HT1080 (cell line): ENCODE data around the gene DCDC2C. TPM values are rescaled to one million over a fixed set of nuclear protein-coding genes. Genes with fewer than 3 reads are reported as not detected.

ENCODE experiments used
- DNase-seq: peaks from one replicate; pipeline ENCODE4 v3.0.0-alpha.2; 2015; ENCODE audit warnings: low read depth
- total RNA-seq: library from RNA; depleted of rRNA; stranded (reverse); fragments of >200 nt; shearing (Covaris generic); gene quantifications from 2 replicates; pipeline ENCODE4 v1.2.3, GENCODE V29; 2014

The DCDC2C gene
- total RNA-seq, 1 experiment from 2014 or later: 1.1 TPM

DNA sequence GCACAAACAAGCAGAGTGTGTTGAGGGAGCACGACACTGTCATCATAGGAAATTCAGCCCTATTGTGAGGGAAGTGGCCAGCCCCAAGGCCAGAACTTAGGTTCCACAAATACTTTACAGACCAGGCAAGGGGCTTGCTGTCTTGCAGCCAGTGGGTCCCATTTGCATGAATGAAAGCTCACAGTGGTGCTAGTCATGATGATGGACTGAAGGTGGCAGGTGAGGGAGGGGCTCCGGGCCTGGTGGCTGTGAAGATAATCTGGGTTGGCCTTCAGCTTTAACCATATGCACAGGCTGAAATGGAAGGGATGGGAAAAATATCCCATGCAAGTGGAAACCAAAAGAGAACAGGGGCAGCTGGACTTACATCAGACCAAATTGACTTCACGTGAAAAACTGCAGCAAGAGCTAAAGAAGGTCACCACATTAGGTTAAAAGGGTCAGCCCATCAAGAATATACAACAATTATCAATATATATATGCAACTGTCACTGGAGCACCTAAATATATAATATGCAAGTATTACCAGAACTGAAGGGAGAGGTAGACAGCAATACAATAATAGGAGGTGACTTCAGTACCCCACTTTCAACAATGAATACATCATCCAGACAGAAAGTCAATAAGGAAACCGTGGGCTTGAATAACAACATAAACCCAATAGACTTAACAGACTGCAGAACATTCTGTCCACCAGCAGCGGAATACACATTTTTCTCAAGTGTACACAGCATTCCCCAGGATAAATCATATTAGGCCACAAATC, 39.6 kb downstream of the DCDC2C start:
- DNase-seq: no peak

DNA sequence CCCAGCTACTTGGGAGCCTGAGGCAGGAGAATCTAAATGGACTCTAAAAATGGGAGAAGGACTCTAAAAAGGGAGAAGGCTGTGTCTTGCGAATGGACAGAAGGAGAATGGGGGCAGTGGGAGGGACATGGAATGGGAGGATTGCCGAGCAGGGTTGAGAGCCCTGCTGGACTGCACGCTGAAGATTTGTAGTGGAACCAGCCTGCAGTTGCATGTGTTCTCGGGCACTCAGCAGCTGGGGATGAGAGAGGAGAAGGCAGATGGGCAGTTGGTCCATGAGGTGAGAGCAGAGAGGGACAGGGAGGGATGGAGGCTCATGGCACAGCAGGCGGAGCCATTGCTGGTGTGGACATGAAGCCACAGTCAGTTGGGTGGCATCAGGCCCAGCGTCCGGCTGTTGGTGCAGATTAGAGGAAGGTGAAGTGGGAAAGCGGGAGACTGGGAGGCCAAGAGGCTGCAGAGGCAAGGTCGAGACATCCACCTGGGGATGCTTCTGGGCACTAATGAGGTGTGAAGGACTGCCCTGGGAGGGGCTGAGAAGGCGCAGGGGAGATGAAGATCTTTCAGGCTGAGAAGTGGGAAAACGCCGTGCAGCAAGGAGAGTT, 40.7 kb downstream of the DCDC2C start:
- no peak for DNase-seq

DNA sequence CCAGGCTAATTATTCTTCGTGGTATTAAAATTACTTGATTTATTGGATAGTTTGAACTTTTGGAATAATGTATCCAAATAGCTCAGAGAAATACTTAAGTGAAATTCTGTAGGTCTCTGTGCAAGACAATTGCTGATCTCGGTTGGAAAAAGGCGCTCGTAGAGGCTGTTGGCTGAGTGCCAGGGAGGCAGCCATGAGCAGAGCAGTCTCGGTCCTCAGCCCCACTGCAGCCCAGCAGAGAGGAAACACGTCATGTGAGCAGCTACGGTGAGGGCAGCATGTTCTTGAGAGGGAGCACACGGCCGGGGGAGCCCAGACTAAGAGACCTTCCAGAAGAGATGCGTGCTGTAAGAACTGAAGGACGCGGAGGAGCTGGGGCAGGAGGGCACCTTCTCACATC, 42.5 kb downstream of the DCDC2C start:
- DNase-seq: no peak

DNA sequence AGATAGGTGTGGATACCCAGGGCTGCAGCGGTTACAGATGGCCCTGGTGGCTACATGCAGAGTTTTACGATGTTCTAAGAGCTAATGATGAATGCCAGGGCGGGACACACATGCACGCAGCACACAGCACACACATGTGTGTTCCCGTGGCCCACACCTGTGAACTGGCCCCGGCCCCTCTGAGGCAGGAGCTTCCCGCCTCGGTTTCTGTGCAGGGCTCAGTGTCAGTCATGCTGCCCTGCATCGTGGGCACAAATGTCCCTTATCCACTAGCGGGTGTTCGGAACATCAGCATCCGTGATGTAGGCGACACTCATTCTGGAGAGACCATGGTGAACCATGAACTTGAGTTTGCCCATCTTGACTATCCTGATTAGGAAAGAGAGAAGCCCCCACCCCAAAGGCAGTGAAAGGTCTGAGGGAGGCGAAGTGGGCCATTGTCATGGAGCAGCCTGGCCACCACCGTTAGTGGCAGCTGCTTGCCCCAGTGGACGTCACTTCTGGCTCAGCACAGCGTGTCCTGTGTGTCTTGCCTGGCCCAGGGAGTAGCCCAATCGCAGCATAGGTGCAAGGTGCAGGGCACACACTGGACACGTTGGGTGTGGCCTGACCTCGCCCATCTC, 43.8 kb downstream of the DCDC2C start:
- DNase-seq: no peak

DNA sequence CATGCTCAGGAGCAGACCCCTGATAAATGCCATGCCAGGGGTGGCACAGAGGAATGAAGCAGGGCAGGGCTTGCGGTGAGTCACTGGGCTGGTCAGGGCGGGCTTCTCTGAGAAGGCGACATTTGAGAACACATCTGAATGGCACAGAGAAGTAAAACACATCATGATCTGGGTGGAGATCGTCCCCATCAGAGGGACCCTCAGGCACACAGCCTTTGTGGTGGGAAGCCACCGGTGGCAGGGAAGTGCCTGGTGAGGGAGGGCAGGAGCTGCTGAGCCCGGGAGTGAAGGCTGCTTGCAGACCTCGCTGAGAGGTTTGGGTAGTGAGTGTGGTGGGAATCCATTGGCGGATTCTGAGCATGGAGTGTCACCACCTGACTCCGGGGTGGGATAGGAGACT, 44.5 kb downstream of the DCDC2C start:
- no peak for DNase-seq

DNA sequence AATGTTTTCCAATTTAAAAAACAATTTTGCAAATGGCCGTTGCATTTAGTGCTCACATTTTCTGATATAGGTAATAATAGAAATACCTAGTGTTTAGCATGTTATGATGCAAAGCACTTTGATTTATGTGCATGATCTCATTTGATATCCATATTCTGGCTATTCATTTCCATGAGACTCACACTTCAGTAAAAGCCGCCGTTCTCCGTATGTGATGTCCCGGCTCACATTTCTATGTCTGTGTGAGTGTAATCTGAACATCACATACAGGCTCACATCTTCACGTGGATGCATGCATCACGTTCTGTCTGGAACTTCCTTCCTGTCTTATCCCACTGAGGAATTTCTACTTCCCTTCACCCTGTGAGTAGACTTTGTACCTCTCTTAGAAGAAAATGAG, 45.8 kb downstream of the DCDC2C start:
- no peak for DNase-seq

DNA sequence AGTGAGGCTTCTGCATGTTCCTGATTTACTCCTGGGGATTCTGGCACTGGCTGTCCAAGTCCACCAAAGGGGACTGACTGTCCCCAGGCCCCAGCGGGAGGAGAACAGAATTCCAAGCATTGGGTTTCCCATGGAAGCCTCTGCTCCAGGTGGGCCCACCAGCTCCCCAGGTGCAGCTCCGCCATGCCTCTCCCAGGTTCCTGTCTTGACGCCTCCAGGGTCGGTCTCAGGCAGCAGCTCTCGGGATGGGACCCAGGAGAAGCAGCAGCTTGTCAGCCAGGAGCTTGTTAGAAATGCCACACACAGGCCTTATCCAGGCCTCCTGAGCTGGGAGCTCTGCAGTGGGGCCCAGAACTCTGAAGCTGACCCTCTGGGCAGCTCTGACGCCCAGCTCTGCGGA, 47.9 kb downstream of the DCDC2C start:
- no peak for DNase-seq

DNA sequence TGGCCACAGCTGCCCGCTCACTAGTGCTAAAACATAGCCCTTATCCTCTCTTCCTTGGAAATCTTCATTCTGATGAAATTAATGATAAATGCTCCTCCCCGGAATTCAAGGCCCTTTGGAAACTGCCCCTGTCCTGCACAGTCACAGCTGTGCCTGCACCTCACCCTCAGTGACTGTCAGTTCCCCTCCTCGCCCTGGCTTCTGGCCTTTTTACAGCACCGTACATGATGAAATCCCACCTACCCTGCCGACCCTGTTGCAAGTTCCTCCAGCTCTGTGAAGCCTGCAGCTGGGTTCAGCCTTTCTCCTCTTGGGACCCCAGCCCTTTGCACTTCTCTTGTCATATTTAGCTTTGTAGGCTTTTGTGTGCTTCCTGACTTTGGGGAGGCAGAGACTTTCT, 48.4 kb downstream of the DCDC2C start:
- no peak for DNase-seq

DNA sequence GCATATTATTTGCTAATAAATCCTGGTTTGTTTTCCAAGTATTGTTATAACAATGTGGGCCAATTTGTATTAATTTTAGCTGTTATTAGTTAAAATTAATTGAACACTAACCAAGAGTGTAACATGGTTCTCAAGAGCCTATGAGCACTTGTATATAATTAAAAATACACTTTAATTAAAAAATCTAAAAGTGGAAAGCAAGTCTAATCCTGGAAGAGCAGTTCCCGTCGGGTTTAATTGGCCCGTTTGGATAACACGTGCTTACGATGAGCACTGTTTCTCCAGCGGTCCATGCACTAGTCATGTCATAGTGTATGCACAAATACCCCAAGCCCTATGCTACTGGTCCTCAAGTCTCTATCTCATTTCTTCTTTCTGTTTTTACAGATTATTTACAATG, 49.0 kb downstream of the DCDC2C start:
- DNase-seq: no peak

DNA sequence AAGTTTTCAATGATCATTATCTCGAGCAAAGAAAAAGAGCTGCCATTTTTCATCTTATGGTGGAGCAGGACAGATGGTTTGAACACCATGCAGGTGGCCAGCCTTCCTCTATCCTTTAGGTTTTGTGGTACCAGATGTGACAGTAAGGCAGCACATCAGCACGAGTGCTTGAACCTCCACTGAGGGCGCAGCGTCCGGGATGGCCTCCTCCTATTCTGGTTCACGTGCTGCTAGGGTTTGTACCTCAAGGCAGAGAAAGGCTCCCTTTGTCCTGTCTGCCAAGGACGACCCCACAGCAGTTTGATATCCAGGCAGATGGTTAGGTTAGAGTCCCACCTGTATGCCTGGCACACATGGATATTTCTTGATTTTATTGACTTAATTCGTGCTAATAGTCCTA, 50.2 kb downstream of the DCDC2C start:
- DNase-seq: no peak

DNA sequence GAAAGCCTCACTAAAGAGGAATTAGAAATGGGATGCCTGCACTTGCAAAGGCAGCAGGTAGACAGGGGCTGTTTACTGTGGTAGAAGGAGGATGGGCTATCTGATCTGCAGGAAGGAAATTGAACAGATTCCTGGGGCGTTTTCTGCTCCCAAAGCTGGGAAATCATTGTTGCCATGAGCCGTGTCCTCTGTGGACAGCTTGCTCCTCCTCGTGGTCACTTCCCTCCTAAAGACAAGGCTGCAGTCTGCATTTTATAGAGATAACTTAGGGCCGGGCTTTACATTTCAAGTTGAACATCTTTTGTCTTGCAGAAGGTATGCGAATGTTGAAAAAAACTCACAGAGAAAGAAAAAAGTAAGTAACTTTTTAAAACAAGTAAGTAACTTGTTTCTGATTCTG, 50.9 kb downstream of the DCDC2C start:
- no peak for DNase-seq

DNA sequence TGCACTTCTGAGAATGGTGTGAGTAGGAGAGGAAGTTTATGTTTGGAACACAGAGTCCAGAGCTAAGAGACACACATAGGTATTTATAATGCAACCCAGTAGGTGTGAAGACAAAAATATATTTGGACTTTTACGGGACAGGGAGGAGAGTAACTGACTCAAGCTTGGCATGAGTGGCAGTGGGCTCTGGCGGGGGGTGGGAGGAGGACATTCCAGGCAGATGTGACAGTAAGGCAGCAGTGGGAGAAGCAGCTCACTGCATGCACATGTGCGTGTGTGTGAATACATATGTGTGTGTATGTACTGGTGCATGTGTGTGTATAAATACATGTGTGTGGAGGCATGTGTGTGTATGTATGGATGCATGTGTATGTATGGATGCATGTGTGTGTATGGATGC, 51.4 kb downstream of the DCDC2C start:
- no peak for DNase-seq

DNA sequence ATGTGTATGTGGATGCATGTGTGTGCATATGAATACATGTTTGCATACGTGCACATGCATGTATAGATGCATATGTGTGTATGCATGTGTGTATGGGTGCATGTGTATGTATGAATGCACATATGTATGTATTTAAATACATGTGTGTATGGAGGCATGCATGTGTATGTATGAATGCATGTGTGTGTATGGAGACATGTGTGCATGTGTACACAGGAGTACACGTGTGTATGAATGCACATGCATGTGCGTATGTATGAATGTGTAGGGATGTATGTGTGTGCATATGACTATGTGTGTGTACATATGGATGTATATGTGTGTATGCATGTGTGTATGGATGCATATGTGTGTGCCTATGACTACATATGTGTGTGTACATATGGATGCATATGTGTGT, 51.9 kb downstream of the DCDC2C start:
- no peak for DNase-seq

DNA sequence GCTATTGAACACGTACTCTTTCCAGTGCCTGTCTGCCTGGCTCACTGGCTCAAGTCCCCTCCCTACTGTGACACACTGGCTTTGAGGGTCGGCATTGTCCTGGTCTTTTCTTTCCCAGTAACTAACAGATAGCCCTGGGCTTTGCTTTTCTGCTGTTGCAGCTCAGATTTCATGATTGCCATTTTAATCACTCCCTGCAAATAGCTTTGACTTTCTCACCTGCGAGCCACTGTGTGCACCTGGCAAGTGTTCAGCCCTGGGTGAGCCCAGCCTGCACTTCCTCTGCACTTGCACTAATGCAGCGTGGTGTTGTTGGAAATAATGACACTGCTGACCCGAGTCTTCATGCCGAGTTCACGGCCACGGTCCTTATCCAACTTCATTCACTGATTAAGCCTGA, 52.9 kb downstream of the DCDC2C start:
- no peak for DNase-seq

DNA sequence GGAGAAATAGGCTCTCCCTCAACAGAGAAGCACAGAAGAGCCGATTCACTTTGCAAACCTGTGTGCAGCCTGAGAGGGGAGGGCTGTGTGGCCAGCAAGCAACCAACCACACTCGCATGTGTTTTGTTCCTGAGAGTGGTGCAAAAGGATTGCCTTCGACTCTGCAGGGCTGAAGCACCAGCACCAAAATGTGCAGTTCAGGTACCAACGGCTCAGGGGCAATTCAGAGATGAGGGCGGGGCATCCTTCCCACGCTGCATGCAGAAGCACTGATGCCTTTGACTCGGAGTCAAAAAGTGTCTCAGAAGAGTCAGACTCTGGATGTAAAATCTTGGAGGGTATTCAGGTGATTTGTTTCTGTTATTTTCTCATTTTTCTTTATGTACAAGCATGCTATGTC, 55.5 kb downstream of the DCDC2C start:
- DNase-seq: no peak

DNA sequence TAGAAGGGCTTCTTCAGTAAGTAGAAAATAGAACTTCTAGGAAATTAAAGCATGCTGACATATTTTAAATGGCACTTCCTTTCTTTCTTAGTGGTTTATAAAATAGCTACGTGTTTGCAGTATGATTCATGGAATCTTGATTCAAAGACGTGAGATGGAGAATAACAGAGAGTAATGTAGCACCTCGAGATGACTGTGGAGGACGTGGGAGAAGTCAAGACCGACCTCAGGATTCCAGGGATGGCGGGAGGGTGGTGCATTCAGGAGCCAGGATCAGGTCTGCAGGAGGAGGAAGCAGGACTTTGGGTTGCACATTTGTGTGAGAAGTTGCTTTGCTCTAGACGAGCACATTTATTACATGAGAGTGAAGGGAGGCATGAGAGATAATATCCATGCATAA, 56.0 kb downstream of the DCDC2C start:
- peak; percentile 83 for DNase-seq

DNA sequence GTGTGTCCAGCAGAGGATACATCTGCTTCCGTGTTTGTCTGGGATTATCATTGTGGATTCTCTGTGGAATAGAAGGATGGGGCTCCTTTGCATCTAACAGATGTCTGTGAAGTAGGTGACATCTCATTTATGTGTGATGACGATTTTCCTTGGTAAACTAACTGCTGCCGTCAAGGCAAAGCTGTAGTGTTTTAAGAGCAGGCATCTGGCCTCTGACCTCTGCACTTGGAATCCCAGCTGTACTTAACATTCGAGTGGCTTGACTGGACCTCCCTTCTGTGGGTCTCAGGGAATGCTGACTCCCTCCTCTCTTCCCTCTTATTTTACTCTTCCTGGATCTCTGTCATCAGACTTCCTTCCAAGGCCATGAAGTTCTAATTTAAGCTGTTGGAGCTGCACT, 56.4 kb downstream of the DCDC2C start:
- DNase-seq: no peak

DNA sequence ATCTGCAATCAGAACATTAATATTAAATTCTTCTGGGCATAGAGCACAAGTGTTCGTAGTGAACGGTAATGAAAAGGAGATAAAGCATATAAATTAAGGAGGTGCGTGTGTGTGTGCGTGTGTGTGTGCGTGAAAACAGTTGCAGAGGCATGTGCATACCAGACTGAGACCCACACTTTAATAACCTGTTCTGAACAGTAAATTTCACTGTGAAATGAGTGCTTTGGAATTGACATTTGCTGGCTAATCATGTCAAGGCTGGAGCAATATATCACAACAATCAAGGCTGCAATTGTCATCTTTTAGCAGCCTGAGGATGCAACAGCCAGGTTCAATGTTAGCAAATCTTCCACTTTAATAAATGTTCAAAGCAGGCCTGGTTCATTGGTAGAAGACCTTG, 57.9 kb downstream of the DCDC2C start:
- no peak for DNase-seq

DNA sequence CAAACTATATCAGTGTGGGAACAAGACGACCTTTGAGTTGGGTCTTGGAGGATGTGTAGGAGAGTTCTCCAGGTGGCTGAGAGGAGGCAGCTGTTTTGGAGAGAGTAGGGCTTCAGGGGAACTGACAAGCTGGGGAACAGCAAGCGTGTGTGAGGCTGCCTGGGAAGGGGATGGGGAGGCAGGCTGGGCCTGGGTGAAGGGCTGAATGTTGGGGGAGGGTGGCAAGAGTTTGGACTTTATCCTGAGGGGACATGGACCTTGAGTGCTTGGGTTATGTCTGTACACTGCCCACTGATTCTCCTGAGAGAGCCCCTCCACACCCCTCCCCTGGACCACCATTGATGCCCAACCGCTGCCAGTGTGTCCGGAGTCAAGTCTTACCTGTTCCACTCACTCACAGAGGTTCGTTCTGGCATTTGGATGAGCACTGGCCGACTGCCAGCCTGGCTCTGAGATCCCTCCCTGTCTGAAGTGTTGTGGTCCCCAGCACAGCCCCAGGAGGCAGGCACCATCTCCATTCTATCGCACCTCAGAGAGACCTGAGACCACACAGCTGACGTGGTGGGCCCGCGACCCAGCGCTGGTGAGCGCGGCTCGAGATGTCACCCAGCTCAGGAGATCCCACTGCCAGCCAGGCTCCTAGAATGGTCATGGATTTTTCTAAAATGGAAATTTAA, 59.5 kb downstream of the DCDC2C start:
- no peak for DNase-seq

DNA sequence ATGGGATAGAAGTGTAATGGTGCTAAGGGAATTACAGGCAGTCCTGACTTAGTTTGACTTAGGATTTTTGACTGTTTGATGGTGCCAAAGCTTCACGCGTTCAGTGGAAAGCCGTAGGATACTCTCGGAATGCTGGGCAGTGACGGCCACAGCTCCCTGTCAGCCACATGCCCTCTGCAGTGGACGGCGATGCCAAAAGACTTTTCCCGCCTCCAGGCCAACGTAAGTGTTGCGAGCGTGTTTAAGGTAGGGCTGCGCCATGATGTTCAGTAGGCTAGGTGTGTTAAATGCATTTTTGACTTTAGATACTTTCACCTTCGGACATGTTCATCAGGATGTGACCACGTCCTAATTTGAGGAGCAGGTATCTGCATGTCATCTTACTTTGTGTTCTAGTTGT, 63.4 kb downstream of the DCDC2C start:
- no peak for DNase-seq

DNA sequence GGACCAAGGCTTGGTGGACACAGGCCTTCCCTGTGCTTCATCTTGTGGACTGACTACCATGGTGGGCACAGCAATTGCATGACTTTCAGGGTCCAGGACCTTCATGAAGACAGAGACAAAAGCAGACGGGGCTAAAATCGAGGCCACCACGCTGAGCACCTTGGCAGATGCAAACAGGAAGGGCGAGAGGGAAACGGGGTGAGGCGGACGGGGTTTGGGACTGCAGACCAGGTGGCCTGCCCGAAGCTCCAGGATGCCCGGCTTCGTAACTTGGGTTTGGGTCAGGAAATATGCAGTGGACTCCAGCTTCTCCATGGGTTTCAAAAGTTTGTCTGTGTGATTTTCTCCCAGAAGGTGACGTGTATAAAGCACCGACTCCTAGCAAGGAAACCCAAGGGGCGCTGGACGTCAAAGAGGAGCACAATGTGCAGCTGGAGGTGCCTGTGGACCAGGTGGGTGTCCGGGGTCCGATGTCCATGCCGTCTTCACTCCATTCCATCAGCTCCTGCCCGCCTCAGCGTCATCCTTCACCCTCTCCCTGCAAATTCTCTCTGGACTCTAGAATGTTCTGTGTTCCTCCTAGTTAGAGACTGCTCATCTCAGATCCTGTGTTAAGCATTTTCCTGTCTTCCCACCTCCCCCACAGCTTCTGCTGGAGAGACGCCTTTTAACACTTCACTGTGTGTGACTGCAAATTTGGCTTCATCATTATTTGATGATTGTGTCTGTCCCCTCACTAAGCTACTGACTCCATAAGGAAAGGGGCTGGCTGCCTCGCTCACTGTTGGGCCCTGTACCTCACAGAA, 65.8 kb downstream of the DCDC2C start:
- no peak for DNase-seq

DNA sequence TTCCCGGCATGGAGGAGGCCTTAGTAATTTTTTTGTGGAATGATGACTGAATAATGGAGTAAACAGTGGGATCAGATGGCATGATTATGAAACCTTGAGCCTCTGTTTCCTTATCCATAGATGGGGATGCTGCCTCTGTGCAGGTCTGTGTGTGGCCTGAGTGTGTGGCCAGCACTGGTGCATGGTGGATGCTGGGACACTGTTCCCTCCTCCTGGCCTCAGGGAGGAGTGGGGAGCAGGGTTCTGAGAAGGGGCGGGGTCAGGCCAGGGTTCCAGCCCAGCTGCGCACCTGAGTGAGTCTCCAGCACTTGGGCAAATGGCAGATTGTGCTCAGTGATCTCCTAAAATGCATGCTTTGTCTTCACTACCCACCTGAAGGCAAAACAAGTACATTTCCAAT, 66.4 kb downstream of the DCDC2C start:
- no peak for DNase-seq
